ENCODE results near the gene PAQR6.

- TF ChIP-seq CTCF (IDR thresholded peaks at IDR 0.05) (no peak), POLR2A (IDR thresholded peaks at IDR 0.05) (no peak)
These were observed 9.9 kb upstream of the PAQR6 start for GRCh38 chr1:156257711-156258110.

Data from lower leg skin (tissue), 3 donors.